Right atrium auricular region (tissue), 2 donors: ENCODE data around the gene KRTAP21-2. TPM values are rescaled to one million over a fixed set of nuclear protein-coding genes. Genes with fewer than 3 reads are reported as not detected.

ENCODE experiments used
- DNase-seq: peaks from one replicate; pipeline ENCODE4 v3.0.0-alpha.2; 2019; ENCODE audit warnings: low spot score
- H3K27ac ChIP-seq, 2 donors: fragments of 200-600 bp; sonication (generic); 1 replicate in 1 of 2; 2 replicates in 1 of 2; pipeline ENCODE4 v1.5.1; 2016 to 2019
- H3K27me3 ChIP-seq, 2 donors: fragments of 200-600 bp; sonication (generic); one replicate each; pipeline versions ENCODE4 v1.5.1 to v1.6.0; 2017 to 2019
- H3K36me3 ChIP-seq: fragments of 200-600 bp; sonication (generic); one replicate; pipeline ENCODE4 v1.5.1; 2016
- H3K4me1 ChIP-seq, 2 donors: fragments of 200-600 bp; sonication (generic); one replicate each; pipeline versions ENCODE4 v1.5.1 to v1.6.0; 2017 to 2019
- H3K4me3 ChIP-seq, 2 donors: fragments of 200-600 bp; sonication (generic); 1 replicate in 1 of 2; 2 replicates in 1 of 2; pipeline ENCODE4 v1.5.1; 2017 to 2019; ENCODE audit warnings: mild to moderate bottlenecking in 1 of 2, moderate library complexity in 1 of 2
- H3K9me3 ChIP-seq, 2 donors: fragments of 200-600 bp; sonication (generic); one replicate each; pipeline ENCODE4 v1.5.1; 2019
- CTCF ChIP-seq, 2 donors: fragments of 200-600 bp; sonication (generic); IDR thresholded peaks; one replicate each; pipeline ENCODE4 v1.5.1; 2019; ENCODE audit warnings: antibody characterized with exemption in 2 of 2
- total RNA-seq, 2 donors: library from RNA; depleted of rRNA; stranded (reverse); fragments of >200 nt; gene quantifications; one replicate each; pipeline ENCODE4 v1.1.0, GENCODE V29; 2016

KRTAP21-2 gene
- total RNA-seq, 2 donors from 2014 or later = not detected

DNA sequence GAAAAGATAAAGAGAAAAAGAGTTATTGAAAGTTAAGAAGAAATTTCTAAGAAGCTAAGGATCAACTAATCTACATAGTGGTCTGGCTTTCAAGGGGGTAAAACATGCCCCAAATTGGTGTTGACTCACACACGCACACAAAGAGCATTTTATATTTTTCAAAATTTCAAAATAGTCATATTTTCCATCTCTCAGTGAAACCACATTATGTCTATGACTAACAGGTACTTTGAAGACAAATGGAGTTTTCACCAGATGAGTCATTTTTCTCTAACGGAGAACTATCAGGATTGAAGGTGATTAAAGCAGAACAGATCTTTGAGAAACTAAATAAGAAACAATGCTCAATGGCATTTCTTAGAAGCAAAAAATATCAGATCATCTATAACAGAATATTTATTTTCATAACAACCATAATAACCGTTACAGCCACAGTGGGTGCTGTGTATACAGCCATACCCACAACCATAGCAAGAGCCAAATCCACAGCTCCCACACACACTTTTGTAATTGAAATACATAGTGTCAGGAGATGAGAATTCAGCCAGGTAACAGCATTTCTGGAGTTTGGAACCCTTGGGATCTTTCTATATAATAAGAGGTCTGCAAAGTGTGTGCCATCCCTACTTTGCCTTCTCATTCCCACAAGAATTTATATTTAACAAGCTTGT lies 28.7 kb downstream of the KRTAP21-2 start, which contains the start of gene KRTAP21-3:
Gene KRTAP21-3 (minus strand): TSS at position 539 of the 671 bp plus-strand sequence. CDS start 18 bp downstream, at position 521.
- Histone ChIP-seq H3K27me3 (no peaks in the 10 kb centered on the region), H3K4me3 (no peak within 1 kb of the TSS), H3K27ac (no peak within 1 kb of the TSS), H3K9me3 (no peaks in the 10 kb centered on the region), H3K36me3 (no peaks in the 10 kb centered on the region), H3K4me1 (no peaks in the 10 kb centered on the region)
- no peak for DNase-seq
- no peak for TF ChIP-seq CTCF (IDR thresholded peaks at IDR 0.05)

- Histone ChIP-seq H3K36me3 (no peaks in the 10 kb centered on the region), H3K27me3 (no peaks in the 10 kb centered on the region), H3K4me1 (no peaks in the 10 kb centered on the region), H3K4me3 (no peak overlapping the region), H3K27ac (no peak overlapping the region), H3K9me3 (no peaks in the 10 kb centered on the region)
- no peak for DNase-seq
- TF ChIP-seq CTCF (IDR thresholded peaks at IDR 0.05) = no peak
Observed at GRCh38 chr21:30717105-30717504, 30.0 kb downstream of the KRTAP21-2 start.

GRCh38 chr21:30714946-30715345 lies 32.1 kb downstream of the KRTAP21-2 start:
- no peaks in the 10 kb centered on the region for H3K4me1 ChIP-seq
- no peaks in the 10 kb centered on the region for H3K36me3 ChIP-seq
- H3K9me3 ChIP-seq = no peaks in the 10 kb centered on the region
- no peak for DNase-seq
- H3K27ac ChIP-seq = no peak overlapping the region
- no peak for TF ChIP-seq CTCF (IDR thresholded peaks at IDR 0.05)
- H3K27me3 ChIP-seq = no peaks in the 10 kb centered on the region
- no peak overlapping the region for H3K4me3 ChIP-seq

DNA sequence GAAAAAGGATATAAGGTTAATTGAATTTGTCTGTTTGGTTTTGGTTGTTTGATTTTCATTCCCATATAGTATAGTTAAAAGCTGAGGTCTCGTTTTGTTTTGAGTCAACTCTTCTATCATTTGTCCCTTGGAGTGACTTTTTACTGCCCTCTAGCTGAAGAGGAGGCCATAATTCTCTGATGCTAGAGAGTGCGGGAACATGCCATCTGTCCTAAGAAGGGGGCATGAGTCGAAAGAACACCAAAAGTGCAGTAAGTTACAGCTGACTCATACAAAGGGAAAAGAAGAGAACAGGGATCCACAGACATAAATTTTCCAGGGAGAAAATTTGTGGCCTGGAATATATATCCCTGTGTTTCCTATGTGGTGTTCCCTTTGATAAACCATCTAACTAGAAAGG lies 32.6 kb downstream of the KRTAP21-2 start:
- DNase-seq = no peak
- Histone ChIP-seq H3K4me1 (no peaks in the 10 kb centered on the region), H3K9me3 (no peaks in the 10 kb centered on the region), H3K4me3 (no peak overlapping the region), H3K27me3 (no peaks in the 10 kb centered on the region), H3K27ac (no peak overlapping the region), H3K36me3 (no peaks in the 10 kb centered on the region)
- TF ChIP-seq CTCF (IDR thresholded peaks at IDR 0.05) = no peak

DNA sequence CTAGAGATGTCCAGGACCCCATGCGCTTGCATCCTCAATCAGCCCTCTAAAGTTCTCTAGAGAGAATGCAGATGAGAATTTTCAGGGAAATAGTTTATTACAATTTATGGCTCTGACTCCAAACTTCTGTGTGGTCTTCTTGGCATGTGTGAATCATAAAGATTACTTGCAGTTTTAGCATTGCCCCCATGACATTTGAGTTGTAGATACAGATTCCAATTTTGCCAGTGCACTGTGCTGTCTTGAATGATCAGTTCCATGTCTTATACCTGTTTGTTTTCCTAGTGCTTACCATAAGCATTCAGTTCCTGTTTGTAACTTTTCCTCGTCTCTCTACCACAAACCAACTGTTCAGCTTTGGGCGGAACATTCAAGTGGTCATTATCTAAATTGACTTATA lies 33.3 kb downstream of the KRTAP21-2 start:
- Histone ChIP-seq H3K4me3 (no peak overlapping the region), H3K27me3 (no peaks in the 10 kb centered on the region), H3K9me3 (no peaks in the 10 kb centered on the region), H3K27ac (no peak overlapping the region), H3K36me3 (no peaks in the 10 kb centered on the region), H3K4me1 (no peaks in the 10 kb centered on the region)
- TF ChIP-seq CTCF (IDR thresholded peaks at IDR 0.05) = no peak
- no peak for DNase-seq

GRCh38 chr21:30710499-30710898 lies 36.6 kb downstream of the KRTAP21-2 start:
- no peak for DNase-seq
- Histone ChIP-seq H3K4me3 (no peak overlapping the region), H3K9me3 (no peaks in the 10 kb centered on the region), H3K36me3 (no peaks in the 10 kb centered on the region), H3K27ac (no peak overlapping the region), H3K27me3 (no peaks in the 10 kb centered on the region), H3K4me1 (no peaks in the 10 kb centered on the region)
- no peak for TF ChIP-seq CTCF (IDR thresholded peaks at IDR 0.05)
